Measurements from ENCODE around the gene XKR7.

The XKR7 gene

DNA sequence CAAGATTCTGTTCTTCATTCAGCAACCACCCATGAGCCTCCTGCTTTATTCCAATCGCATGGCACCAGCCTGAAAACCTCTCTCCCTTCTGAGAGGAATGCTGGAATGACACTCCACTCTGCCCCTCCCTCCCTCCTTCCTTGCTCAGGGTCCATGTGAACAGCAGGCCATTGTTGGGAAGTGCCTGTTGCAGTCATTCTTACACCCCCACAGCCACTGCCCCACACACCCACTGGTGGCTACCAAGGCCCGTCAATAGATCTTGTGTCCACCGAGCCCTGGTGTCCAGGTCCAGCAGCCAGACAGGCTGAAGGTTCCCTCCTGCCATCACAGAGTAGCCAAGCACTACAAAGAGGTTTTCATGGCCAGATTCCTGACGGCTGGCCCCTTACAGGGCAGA lies 22.6 kb upstream of the XKR7 start:
- TF ChIP-seq ZFX (IDR thresholded peaks at IDR 0.05; ENCODE audit: borderline replicate concordance) = no peak
- TF ChIP-seq, protein P1, sequence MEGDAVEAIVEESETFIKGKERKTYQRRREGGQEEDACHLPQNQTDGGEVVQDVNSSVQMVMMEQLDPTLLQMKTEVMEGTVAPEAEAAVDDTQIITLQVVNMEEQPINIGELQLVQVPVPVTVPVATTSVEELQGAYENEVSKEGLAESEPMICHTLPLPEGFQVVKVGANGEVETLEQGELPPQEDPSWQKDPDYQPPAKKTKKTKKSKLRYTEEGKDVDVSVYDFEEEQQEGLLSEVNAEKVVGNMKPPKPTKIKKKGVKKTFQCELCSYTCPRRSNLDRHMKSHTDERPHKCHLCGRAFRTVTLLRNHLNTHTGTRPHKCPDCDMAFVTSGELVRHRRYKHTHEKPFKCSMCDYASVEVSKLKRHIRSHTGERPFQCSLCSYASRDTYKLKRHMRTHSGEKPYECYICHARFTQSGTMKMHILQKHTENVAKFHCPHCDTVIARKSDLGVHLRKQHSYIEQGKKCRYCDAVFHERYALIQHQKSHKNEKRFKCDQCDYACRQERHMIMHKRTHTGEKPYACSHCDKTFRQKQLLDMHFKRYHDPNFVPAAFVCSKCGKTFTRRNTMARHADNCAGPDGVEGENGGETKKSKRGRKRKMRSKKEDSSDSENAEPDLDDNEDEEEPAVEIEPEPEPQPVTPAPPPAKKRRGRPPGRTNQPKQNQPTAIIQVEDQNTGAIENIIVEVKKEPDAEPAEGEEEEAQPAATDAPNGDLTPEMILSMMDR (IDR thresholded peaks at IDR 0.05) = no peak
- no peak overlapping the region for H3K27ac ChIP-seq

DNA sequence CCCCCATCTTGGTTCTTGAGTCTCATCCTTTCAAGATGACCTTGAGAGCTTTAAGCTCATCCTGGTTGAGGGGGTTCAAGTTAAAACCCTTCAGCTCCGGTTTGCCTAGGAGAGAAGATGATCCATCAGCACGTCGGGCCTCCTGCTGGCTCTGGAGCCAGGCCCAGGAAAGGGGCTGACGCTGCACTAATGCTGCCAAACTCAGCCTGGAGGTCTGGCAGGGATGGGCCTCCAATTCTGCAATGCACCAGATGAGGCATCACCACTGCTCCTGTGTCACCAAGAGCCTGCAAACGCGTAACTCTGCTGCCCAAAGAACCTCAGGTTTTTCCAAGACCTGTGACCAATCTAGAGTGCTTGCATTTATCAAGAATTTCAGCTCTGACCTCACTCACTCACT lies 22.2 kb upstream of the XKR7 start:
- TF ChIP-seq ZFX (IDR thresholded peaks at IDR 0.05; ENCODE audit: borderline replicate concordance) = no peak
- TF ChIP-seq, protein P1 (IDR thresholded peaks at IDR 0.05) = no peak
- H3K27ac ChIP-seq = no peak overlapping the region

DNA sequence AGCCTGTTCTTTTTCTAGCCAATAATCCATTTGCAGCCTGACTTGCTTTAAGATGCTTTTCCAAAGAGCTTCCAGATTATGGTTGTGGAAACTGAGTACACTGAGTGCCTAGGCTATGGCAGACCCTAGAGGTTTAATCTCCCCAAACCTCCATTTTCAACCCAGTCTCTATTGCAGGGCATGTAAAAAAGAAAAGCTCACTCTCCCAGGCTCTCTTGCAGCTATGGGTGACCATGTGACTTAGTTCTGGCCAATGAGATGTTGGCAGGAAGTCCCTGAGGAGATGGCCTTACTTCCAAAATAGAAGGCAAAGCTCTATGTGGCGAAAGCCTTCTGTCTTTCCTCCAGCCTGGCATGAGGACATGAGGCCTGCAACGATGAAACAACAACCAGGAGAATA lies 19.9 kb upstream of the XKR7 start:
- H3K27ac ChIP-seq = no peak overlapping the region
- no peak for TF ChIP-seq ZFX (IDR thresholded peaks at IDR 0.05; ENCODE audit: borderline replicate concordance)

DNA sequence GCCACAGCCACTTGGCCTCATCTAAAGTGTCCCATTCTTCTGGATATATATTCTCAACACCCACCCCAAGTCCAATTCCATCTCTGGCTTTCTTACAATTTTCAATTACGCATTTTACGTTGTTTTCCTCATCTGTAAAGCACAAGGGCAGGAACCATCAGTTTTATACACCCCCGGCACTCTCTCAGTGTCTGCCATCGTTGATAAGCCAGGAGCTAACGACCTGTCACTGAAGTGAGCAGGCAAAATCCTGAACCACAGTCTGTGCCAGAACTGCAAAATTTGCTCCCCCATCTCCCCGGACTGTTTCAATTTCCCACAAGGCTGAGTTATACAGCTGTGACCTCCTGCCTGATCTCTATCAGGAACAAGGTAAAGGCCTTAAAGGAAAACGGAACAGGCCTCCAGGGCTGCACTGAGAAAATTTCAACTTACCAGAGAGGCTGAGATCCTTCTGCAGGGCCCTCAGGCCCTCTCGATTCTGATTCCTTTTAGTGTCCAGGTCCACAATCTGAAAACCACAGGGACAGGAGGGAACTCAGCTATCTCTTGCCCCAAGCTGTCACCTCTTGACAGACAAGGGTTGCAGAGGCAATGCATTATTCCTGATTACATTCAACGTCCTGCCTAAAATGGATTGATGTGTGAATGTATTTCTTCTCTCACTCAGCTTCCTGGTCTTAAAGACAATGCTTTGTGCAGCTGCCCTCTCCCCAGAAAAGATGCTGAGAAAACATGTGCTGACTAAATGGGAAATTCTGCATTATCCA lies 17.9 kb upstream of the XKR7 start:
- TF ChIP-seq ZFX (IDR thresholded peaks at IDR 0.05; ENCODE audit: borderline replicate concordance) = no peak
- TF ChIP-seq, protein P1 (IDR thresholded peaks at IDR 0.05) = no peak
- no peak overlapping the region for H3K27ac ChIP-seq

DNA sequence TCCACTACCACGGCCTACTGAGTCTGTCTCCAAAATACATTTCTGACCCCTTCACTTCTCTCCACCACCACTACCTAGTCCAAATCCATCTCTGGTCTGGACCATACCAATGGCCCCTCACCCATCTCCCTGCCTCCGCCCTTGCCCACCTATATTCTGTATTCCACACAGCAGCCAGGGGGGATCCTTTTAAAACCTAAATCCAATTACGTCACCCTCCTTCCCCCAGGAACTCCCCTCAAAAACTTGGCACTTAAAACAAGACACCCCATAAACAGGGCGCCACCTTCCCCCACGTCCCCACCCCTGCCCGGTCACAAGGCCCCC lies 16.8 kb upstream of the XKR7 start:
- TF ChIP-seq, protein P1 (IDR thresholded peaks at IDR 0.05) = no peak
- no peak for TF ChIP-seq ZFX (IDR thresholded peaks at IDR 0.05; ENCODE audit: borderline replicate concordance)
- peak overlapping the region; percentile 50 for H3K27ac ChIP-seq

DNA sequence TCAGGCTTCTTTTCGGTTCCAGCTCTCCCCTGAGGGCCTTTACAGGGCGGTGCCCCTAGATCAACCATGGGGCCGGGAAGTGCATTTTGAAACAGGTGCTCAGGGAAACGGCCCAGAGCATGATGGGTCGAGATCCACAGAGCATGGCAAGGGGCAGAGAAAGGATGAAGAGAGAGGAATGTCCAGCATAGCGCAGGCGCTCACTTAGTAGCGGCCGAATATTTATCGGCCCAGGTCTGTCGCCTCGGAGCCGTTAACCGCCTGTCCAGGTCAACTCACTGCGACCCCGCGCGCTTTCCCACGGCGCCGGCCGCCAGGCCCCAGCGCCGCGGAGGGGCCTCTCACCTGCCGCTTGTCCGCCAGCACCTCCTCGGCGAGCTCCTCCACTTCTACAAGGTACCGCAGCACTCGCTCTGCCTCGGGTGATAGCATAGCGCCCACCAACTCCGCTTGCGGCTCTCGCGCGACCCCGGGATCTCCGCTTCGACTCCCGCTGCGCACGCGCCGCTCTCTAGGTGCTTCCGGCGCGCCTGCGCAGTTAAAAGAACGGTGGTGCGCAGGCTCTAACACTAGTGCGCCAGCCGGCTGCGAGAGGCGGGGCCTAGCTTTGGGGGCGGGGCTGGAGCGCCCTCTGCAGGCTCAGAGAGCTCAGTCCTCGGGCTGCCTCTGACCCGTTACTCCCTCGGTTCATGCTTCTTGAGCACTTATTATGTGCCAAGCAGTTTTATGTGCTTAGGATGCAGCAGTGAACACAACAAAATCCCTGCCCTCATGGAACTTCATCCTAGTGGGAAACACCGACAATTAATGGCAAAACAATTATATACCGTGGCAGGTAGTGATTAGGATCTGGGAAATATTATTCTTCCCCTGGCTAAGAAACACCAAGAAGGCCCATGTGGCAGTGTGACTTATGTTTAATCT lies 16.2 kb upstream of the XKR7 start, which contains the start of gene PDRG1:
Gene PDRG1, minus strand, starts transcription at position 517 of the 924 bp plus-strand sequence. Its CDS starts 85 bp downstream, at position 432.
- no peak for TF ChIP-seq ZFX (IDR thresholded peaks at IDR 0.05; ENCODE audit: borderline replicate concordance)
- TF ChIP-seq, protein P1 (IDR thresholded peaks at IDR 0.05) = peak; percentile 98
- peak within 1 kb of the TSS; percentile 50 for H3K27ac ChIP-seq

DNA sequence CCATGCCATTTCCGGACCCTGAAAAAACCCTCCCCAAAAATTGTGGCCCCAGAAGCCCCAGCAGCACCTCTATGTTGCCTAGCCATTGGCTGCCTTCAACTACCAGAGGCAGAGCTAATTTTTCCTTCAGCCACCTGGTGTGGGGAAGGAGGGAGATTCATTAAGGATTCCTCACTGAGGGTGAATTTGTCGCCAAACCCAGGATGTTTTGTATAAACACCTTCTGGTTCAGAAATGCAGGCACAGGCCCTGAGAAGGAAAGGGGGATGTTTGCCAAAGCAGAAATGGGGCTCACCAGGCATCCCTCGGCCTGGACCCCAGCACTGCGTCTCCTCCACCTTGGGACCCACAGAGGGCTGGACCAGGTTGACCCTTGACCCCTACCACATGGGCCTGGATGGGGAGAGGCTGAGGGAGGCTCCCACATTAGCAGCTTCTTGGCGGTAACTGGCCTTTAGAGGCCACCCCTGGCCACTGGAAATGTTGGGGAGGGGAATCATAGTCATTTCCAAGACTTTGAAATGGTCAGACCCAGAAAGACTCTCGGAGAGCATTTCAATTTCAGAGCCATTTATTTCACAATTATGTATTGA lies 14.3 kb upstream of the XKR7 start:
- TF ChIP-seq, protein P1 (IDR thresholded peaks at IDR 0.05) = no peak
- no peak for TF ChIP-seq ZFX (IDR thresholded peaks at IDR 0.05; ENCODE audit: borderline replicate concordance)
- H3K27ac ChIP-seq = no peak overlapping the region
